Pancreas (tissue), 10 donors: Measurements from ENCODE around the gene TEX22. TPM values are rescaled to one million over a fixed set of nuclear protein-coding genes. Genes with fewer than 3 reads are reported as not detected.

Experiments used
- ATAC-seq, 4 donors: fragments of 200-7000 bp; cut with Tn5 transposase; one replicate each; pipeline versions ENCODE4 v1.8.0 to v1.9.1; 2020; ENCODE audit warnings: mild to moderate bottlenecking in 4 of 4, moderate library complexity in 4 of 4
- DNase-seq, 6 donors: peaks; one replicate each; pipeline ENCODE4 v3.0.0-alpha.2; 2020
- FAIRE-seq: peaks from 2 replicates; lab custom pipeline; 2012; peaks lifted over from hg19 to GRCh38; lab: Jason Lieb, UNC
- H3K27ac ChIP-seq, 4 donors: fragments of 200-600 bp; sonication (generic); 1 replicate in 3 of 4; 2 replicates in 1 of 4; pipeline versions ENCODE4 v1.5.0 to v1.8.0; 2020
- H3K27me3 ChIP-seq, 4 donors: fragments of 200-600 bp; one replicate each; pipeline ENCODE4 v1.8.0; 2021
- H3K36me3 ChIP-seq, 3 donors: fragments of 200-600 bp; sonication (generic) in 1 of 3; one replicate each; pipeline versions ENCODE4 v1.5.0 to v1.8.0; 2020 to 2021
- H3K4me1 ChIP-seq, 3 donors: fragments of 200-600 bp; one replicate each; pipeline ENCODE4 v1.8.0; 2021
- H3K4me3 ChIP-seq, 4 donors: fragments of 200-600 bp; sonication (generic) in 2 of 4; one replicate each; pipeline versions ENCODE4 v1.5.0 to v1.8.0; 2020 to 2021
- H3K9me3 ChIP-seq, 4 donors: fragments of 200-600 bp; one replicate each; pipeline ENCODE4 v1.8.0; 2021
- WGBS, 2 donors: extraction: QIAGEN DNeasy Blood & Tissue Kit; methylation state at CpG; one replicate each; pipeline ENCODE4 v1.1.7; 2013; 5-methylcytosine and 5-hydroxymethylcytosine counted together
- intact Hi-C, 3 donors: fragments of 100-400 bp; cut with DNase I; formaldehyde crosslinking; loops; one replicate each; pipeline versions ENCODE4 v1.11.1 to v1.14.2; 2022
- polyA plus RNA-seq, 2 donors: library from polyadenylated mRNA; stranded (reverse); fragments of 200-250 nt; gene quantifications; one replicate each; pipeline ENCODE4 v1.2.3, GENCODE V29; 2013
- total RNA-seq, 6 donors: library from RNA; stranded (reverse); fragmentation: NEBNext Ultra II Directional in 4 of 6; extraction: Animal tissue kit (Norgen Biotek cat#: 25700) in 4 of 6; gene quantifications; one replicate each; pipeline versions ENCODE4 v1.2.1 to v1.2.4, GENCODE V29; 2021 to 2023
- TF ChIP-seq, protein P1 (sequence below), 4 donors: fragments of 200-600 bp; sonication (generic) in 3 of 4; IDR thresholded peaks; one replicate each; pipeline versions ENCODE4 v1.5.0 to v1.8.0; 2021; ENCODE audit warnings: antibody characterized with exemption in 4 of 4
- donor health status: healthy with polysubstance abuse.
- donor health status: DM: no; HTN: no; CAD: no; lungs with moderate emphysema.
- donor health status: DM: no; HTN: no; CAD: no.
- donor health status: control.
- donor health status: control.
- donor health status: Bipolar disorder and iron deficiency.
- donor health status: DM: yes; HTN: yes; CAD: no.
- donor health status: DM: no; HTN: no; CAD: no.
- donor health status: DM: no; HTN: no; CAD: no.
- donor health status: DM: yes; HTN: yes; CAD: no.

Gene TEX22
- total and polyA plus RNA-seq, 8 donors, result 0.14 to 2.4 (median 1.1) TPM

DNA sequence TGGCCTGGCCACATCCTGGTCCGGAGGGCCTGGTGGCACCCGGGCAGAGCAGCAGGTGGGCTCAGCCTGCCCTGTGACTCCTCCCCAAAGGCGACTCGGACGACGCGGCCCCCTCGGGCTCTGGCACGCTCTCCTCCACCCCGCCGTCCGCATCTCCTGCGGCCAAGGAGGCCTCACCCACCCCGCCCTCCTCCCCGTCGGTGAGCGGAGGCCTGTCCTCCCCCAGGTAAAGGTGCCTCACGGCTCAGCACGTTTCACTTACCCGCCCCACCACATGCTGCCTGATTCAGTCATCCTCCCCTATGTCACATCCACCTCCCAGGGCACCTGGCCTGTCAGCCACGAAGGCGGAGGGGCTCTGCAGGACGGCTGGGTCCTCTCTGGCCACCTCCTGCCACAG lies 6.8 kb upstream of the TEX22 start:
- Histone ChIP-seq H3K27ac (no peak overlapping the region), H3K27me3 (no peaks in the 10 kb centered on the region), H3K4me3 (no peak overlapping the region), H3K4me1 (peaks cover 0 to 9% (median 0%) of the 10 kb centered on the region in 3 donors), H3K36me3 (no peaks in the 10 kb centered on the region), H3K9me3 (no peaks in the 10 kb centered on the region)
- TF ChIP-seq, protein P1, sequence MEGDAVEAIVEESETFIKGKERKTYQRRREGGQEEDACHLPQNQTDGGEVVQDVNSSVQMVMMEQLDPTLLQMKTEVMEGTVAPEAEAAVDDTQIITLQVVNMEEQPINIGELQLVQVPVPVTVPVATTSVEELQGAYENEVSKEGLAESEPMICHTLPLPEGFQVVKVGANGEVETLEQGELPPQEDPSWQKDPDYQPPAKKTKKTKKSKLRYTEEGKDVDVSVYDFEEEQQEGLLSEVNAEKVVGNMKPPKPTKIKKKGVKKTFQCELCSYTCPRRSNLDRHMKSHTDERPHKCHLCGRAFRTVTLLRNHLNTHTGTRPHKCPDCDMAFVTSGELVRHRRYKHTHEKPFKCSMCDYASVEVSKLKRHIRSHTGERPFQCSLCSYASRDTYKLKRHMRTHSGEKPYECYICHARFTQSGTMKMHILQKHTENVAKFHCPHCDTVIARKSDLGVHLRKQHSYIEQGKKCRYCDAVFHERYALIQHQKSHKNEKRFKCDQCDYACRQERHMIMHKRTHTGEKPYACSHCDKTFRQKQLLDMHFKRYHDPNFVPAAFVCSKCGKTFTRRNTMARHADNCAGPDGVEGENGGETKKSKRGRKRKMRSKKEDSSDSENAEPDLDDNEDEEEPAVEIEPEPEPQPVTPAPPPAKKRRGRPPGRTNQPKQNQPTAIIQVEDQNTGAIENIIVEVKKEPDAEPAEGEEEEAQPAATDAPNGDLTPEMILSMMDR (IDR thresholded peaks at IDR 0.05), result no peak
- intact Hi-C loops, result no loop called here
- FAIRE-seq, result no peak
- ATAC-seq, result no peak
- WGBS, 2 donors, result 92 to 93% methylated on average over 23 of the region's 23 CpGs
- peak in 4 of 6 donors; percentile 15 to 63 (median 40) for DNase-seq

DNA sequence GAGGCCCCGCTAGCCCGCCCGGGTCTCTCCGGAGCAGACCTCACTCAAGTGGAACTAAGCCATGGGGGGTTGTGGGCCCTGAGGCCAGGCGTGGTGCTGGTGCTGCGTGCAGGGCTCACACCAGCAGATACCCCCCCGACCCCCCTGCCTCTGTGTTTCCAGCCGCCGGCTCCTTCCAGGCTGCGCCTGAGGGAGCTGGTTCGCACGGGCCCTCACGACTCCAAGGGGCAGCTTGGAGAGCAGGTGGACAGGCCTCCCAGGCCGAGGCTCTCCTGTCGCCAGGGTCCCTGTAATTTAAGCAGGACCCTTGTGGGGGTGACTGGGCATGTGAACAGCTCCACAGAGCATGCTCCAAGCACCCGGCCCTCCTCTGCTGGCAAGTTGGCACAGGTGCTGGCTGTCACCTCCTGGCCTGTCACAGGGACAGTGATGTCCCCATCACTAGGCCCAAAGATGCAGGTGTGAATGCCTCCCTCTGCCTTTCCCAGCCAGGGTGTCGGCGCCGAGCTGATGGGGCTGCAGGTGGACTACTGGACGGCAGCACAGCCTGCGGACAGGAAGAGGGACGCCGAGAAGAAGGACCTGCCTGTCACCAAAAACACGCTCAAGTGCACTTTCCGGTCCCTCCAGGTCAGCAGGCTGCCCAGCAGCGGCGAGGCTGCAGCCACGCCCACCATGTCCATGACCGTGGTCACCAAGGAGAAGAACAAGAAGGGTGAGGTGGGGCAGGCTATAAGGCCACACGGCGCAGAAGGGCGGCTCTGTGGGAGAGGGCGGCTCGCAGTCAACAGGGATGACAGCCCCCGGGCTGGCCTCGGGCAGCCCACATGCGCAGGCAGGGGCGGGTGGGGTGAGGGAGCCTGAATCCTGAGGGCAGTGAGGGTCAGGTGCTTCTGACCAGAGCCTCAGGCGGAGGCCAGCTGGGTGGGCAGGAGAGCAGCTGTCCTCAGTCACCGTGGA lies 5.9 kb upstream of the TEX22 start:
- no peak for FAIRE-seq
- ATAC-seq, result no peak
- H3K4me3 ChIP-seq, result no peak overlapping the region
- no peaks in the 10 kb centered on the region for H3K9me3 ChIP-seq
- H3K4me1 ChIP-seq, result peaks cover 0 to 9% (median 0%) of the 10 kb centered on the region in 3 donors
- no peaks in the 10 kb centered on the region for H3K36me3 ChIP-seq
- intact Hi-C loops, result no loop called here
- 94 to 96% methylated on average over 40 of the region's 40 CpGs for WGBS, 2 donors
- TF ChIP-seq, protein P1 (IDR thresholded peaks at IDR 0.05), result no peak
- DNase-seq, result peak in 4 of 6 donors; percentile 17 to 71 (median 30)
- H3K27me3 ChIP-seq, result no peaks in the 10 kb centered on the region
- no peak overlapping the region for H3K27ac ChIP-seq

DNA sequence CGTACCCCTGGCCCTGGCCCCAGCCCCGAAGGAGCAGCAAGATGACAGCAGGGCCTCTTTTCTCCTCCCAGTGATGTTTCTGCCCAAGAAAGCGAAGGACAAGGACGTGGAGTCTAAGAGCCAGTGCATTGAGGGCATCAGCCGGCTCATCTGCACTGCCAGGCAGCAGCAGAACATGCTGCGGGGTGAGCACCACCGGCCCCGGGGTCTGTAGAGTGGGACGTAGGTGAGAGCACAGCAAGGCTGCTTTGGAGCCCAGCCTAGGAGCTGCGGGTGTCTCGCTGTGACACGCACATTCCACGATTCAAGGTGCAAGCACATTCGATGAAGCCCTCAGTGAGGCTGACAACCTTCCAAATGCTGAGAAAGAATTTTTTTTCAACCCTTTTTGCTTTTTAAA lies 5.2 kb upstream of the TEX22 start:
- peak in 1 of 6 donors; percentile 61 for DNase-seq
- no peak overlapping the region for H3K27ac ChIP-seq
- WGBS, 2 donors, result 94 to 95% methylated on average over 14 of the region's 14 CpGs
- intact Hi-C loops, result no loop called here
- TF ChIP-seq, protein P1 (IDR thresholded peaks at IDR 0.05), result no peak
- FAIRE-seq, result no peak
- H3K36me3 ChIP-seq, result no peaks in the 10 kb centered on the region
- no peaks in the 10 kb centered on the region for H3K9me3 ChIP-seq
- no peaks in the 10 kb centered on the region for H3K27me3 ChIP-seq
- no peak for ATAC-seq
- no peak overlapping the region for H3K4me3 ChIP-seq
- H3K4me1 ChIP-seq, result peaks cover 0 to 9% (median 0%) of the 10 kb centered on the region in 3 donors

DNA sequence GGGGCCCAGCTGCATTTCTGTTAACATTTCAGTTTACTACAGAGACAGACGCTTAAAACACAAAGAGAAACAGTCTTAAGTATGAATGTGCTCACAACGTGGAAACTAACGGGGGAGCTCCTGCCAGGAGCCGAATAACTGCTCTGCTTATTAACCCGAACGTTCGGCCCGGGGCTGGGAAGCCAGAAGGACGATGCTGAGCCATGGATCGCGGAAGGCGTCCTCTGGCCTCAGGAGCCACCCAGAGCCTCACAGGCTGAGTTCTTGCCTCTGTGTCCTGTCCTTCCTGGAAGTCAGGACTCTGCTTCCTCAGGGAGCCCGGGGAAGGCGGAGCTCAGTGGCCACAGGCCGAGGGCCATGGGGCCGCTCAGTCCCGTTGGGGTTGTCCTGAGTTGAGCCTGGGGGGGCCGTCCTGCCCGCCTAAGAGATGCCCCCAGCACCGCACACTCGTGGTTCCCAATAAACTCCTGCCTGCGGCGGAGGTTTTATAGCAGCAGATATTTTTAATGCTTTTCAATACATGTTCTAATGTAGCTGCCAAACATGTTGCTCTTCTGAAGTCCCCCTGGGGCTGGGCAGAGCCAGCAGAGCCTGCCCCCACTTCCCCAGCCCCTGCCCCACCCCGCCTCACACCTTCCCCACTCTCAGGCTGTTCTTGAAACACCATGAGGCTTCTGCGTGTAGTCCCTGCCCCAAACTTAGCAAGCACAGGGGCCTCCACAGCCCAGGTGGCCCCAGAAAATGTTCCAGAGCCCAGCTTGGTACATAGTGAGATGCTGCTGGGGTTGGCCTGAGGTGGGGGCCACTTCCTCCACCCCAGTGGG lies 3.4 kb upstream of the TEX22 start:
- TF ChIP-seq, protein P1 (IDR thresholded peaks at IDR 0.05), result no peak
- H3K4me3 ChIP-seq, result no peak overlapping the region
- no peaks in the 10 kb centered on the region for H3K27me3 ChIP-seq
- DNase-seq (peak in 3 of 6 donors; percentile 4 to 43 (median 22)), ATAC-seq (no peak), FAIRE-seq (no peak)
- H3K4me1 ChIP-seq, result peaks cover 0 to 9% (median 3%) of the 10 kb centered on the region in 3 donors
- intact Hi-C loops, result no loop called here
- WGBS, 2 donors, result 87 to 93% methylated on average over 25 of the region's 25 CpGs
- no peaks in the 10 kb centered on the region for H3K36me3 ChIP-seq
- H3K9me3 ChIP-seq, result no peaks in the 10 kb centered on the region
- H3K27ac ChIP-seq, result no peak overlapping the region
